RWPE2 (cell line): ENCODE measurements around the gene CA5A.
"Not testable (repeated sequence)": the region's sequence is repeated elsewhere in the genome, so short reads cannot be mapped to it uniquely, and the experiment has no call there.

Experiments used
- ATAC-seq: fragments of 200-7000 bp; cut with Tn5 transposase; 3 replicates; pipeline ENCODE4 v1.9.1; 2021; ENCODE audit warnings: low read depth
- DNase-seq: peaks from one replicate; pipeline ENCODE4 v3.0.0-alpha.2; 2020; ENCODE audit warnings: low spot score
- H3K27ac ChIP-seq: fragments of 450-650 bp; 2 replicates; pipeline ENCODE4 v1.5.1; 2017; ENCODE audit warnings: mild to moderate bottlenecking; ENCODE audit not compliant: poor library complexity, severe bottlenecking
- H3K27me3 ChIP-seq: fragments of 250-450 bp; sonication (Bioruptor Pico); 2 replicates; pipeline ENCODE4 v1.5.1; 2021; ENCODE audit warnings: mild to moderate bottlenecking, moderate library complexity; ENCODE audit not compliant: insufficient read depth, poor library complexity, severe bottlenecking
- H3K36me3 ChIP-seq: fragments of 250-450 bp; sonication (Bioruptor Pico); 2 replicates; pipeline ENCODE4 v1.5.1; 2020; ENCODE audit warnings: low read depth, mild to moderate bottlenecking, moderate library complexity
- H3K4me1 ChIP-seq: fragments of 250-450 bp; sonication (Bioruptor Pico); 2 replicates; pipeline ENCODE4 v1.5.1; 2021; ENCODE audit warnings: mild to moderate bottlenecking, moderate library complexity; ENCODE audit not compliant: insufficient read depth, poor library complexity, severe bottlenecking
- H3K4me3 ChIP-seq: fragments of 250-450 bp; sonication (Bioruptor Pico); 2 replicates; pipeline ENCODE4 v1.5.1; 2021; ENCODE audit warnings: mild to moderate bottlenecking, moderate library complexity; ENCODE audit not compliant: severe bottlenecking
- H3K9me3 ChIP-seq: fragments of 250-450 bp; sonication (Bioruptor Pico); 2 replicates; pipeline ENCODE4 v1.5.1; 2021; ENCODE audit warnings: mild to moderate bottlenecking, moderate library complexity; ENCODE audit not compliant: severe bottlenecking
- CTCF ChIP-seq: fragments of 450-650 bp; IDR thresholded peaks from one replicate; pipeline ENCODE4 v1.5.1; 2017; ENCODE audit warnings: mild to moderate bottlenecking, moderate library complexity; ENCODE audit not compliant: poor library complexity, severe bottlenecking

The CA5A gene

GRCh38 chr16:87942680-87943079, 6.4 kb upstream of the CA5A start:
- Histone ChIP-seq H3K9me3 (no peaks in the 10 kb centered on the region), H3K27me3 (no peaks in the 10 kb centered on the region), H3K36me3 (no peaks in the 10 kb centered on the region), H3K4me3 (no peak overlapping the region), H3K4me1 (peaks cover 13% of the 10 kb centered on the region), H3K27ac (no peak overlapping the region)
- no peak for DNase-seq
- no peak for TF ChIP-seq CTCF
- no peak for ATAC-seq

- no peaks in the 10 kb centered on the region for H3K36me3 ChIP-seq
- H3K27me3 ChIP-seq = no peaks in the 10 kb centered on the region
- DNase-seq = no peak
- no peak overlapping the region for H3K4me3 ChIP-seq
- H3K27ac ChIP-seq = no peak overlapping the region
- H3K4me1 ChIP-seq = peaks cover under 1% of the 10 kb centered on the region
- no peak for TF ChIP-seq CTCF
- no peaks in the 10 kb centered on the region for H3K9me3 ChIP-seq
- no peak for ATAC-seq
Observed at GRCh38 chr16:87939562-87940423, 3.5 kb upstream of the CA5A start.

- DNase-seq (no peak), ATAC-seq (no peak)
- H3K27ac ChIP-seq = no peak overlapping the region
- H3K27me3 ChIP-seq = no peaks in the 10 kb centered on the region
- no peak overlapping the region for H3K4me3 ChIP-seq
- H3K36me3 ChIP-seq = no peaks in the 10 kb centered on the region
- no peaks in the 10 kb centered on the region for H3K4me1 ChIP-seq
- H3K9me3 ChIP-seq = no peaks in the 10 kb centered on the region
- TF ChIP-seq CTCF = no peak
Observed at GRCh38 chr16:87938412-87938949, 2.2 kb upstream of the CA5A start.

- not testable (repeated sequence) for H3K4me1 ChIP-seq, H3K9me3 ChIP-seq, DNase-seq, H3K27me3 ChIP-seq, H3K4me3 ChIP-seq, H3K27ac ChIP-seq, H3K36me3 ChIP-seq, ATAC-seq
Observed at GRCh38 chr16:87937231-87937542, 858 bp upstream of the CA5A start.

- not testable (repeated sequence) for H3K36me3 ChIP-seq
Observed at GRCh38 chr16:87936016-87936374, 334 bp downstream of the CA5A start.

GRCh38 chr16:87934752-87935425, 1.4 kb downstream of the CA5A start:
- H3K27ac ChIP-seq, H3K4me3 ChIP-seq, H3K27me3 ChIP-seq, H3K4me1 ChIP-seq, H3K36me3 ChIP-seq, ATAC-seq, H3K9me3 ChIP-seq, DNase-seq: not testable (repeated sequence)

More at GRCh38 chr16:87936016-87936374, 334 bp downstream of the CA5A start:
- ATAC-seq, H3K27me3 ChIP-seq, H3K4me3 ChIP-seq, H3K4me1 ChIP-seq, DNase-seq, H3K9me3 ChIP-seq, H3K27ac ChIP-seq: not testable (repeated sequence)
